ENCODE measurements around the gene VMAC.
A peak's percentile ranks its signal among the peaks of the same experiment; 100 is the strongest.

VMAC gene

GRCh38 chr19:5893296-5893903 is 11.3 kb upstream of the VMAC start:
- H3K23ac ChIP-seq (ENCODE audit: low read length), result no peak overlapping the region
- H2BK12ac ChIP-seq (ENCODE audit: low read length), result no peak overlapping the region
- peaks cover 32 to 33% of the 10 kb centered on the region in 2 experiments for H3K36me3 ChIP-seq (ENCODE audit: control insufficient read depth in 1 of 2, insufficient read depth in 2 of 2, low read length in 2 of 2)
- DNase-seq, result peak; percentile 40 to 64
- no peak overlapping the region for H2AK5ac ChIP-seq (ENCODE audit: low read length)
- H3K14ac ChIP-seq (ENCODE audit: low read length), result no peak overlapping the region
- no peak overlapping the region for H2BK5ac ChIP-seq (ENCODE audit: low read depth, low read length, poor library complexity)
- H2BK120ac ChIP-seq (ENCODE audit: insufficient read depth, low read length, poor library complexity), result no peak overlapping the region
- no CpG with 5 or more reads among the region's 13 CpGs for WGBS (ENCODE audit: extremely low coverage, insufficient coverage, insufficient read length)
- H3K9me3 ChIP-seq (ENCODE audit: insufficient read depth, low read depth, low read length), result peaks cover 7% of the 10 kb centered on the region
- no peaks in the 10 kb centered on the region for H3K27me3 ChIP-seq (ENCODE audit: insufficient read depth, low read length)
- H2AFZ ChIP-seq (ENCODE audit: insufficient read depth, low read length, poor library complexity), result no peak overlapping the region
- H4K91ac ChIP-seq (ENCODE audit: low read depth, low read length), result no peak overlapping the region
- no peaks in the 10 kb centered on the region for H3K79me1 ChIP-seq (ENCODE audit: low read length)
- H4K12ac ChIP-seq (ENCODE audit: low read depth, low read length), result no peak overlapping the region
- H3K4me1 ChIP-seq (ENCODE audit: control insufficient read depth in 1 of 2, insufficient read depth in 2 of 2, low read length in 2 of 2), result peaks cover 0 to 2% of the 10 kb centered on the region in 2 experiments
- no peak overlapping the region for H3K4me3 ChIP-seq (ENCODE audit: low read depth, low read length)
- no peak overlapping the region for H4K8ac ChIP-seq (ENCODE audit: low read depth, low read length)
- no peak overlapping the region for H3K9ac ChIP-seq (ENCODE audit: low read length)
- no peak overlapping the region for H3K4ac ChIP-seq (ENCODE audit: low read depth, low read length)
- H3K4me2 ChIP-seq (ENCODE audit: low read length), result no peak overlapping the region
- no peak overlapping the region for H3K27ac ChIP-seq (ENCODE audit: low read depth, low read length)
- H3K18ac ChIP-seq (ENCODE audit: low read length), result no peak overlapping the region
- H3K79me2 ChIP-seq (ENCODE audit: control insufficient read depth, insufficient read depth, low read length, poor library complexity), result no peaks in the 10 kb centered on the region

DNA sequence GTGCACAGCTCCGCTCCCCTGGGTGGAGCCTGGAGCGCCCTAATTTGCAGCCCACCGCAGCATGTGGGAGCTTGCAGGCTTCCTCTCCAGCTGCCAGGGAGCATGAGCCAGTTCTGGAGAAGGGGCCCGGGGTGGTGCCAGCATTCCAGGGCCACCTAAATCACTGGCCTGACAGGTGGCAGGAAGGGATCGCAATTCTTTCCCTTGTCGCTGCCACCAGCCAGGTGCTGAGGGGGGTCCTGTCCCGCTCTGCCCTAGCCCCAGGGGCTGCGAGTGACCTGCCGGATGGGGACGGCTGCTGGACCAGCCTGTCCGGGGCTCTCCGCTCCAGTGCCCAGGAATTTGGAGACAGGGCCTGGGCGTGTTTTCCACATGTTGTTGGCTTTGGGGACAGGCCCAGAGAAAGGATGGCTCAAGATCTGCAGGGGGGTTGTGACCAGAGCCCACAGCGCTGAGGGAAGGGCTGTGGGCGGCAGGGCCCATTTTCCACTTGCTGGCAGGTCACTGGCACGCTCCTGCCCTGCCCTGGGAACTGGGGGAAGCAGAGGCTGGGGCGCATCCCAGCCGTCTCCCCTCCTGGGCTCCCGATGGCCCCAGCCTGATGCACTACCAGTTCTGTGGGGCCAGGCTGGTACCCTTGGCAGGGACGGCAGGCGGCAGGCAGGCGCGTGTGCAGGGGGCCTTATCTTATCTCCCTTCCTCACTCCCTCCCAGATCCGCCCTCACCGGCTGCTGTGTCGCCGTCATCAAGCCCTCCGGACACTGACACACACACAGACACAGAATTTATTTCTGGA is 10.6 kb upstream of the VMAC start:
- Histone ChIP-seq H3K18ac (ENCODE audit: low read length) (no peak overlapping the region), H3K9ac (ENCODE audit: low read length) (no peak overlapping the region)

GRCh38 chr19:5894704-5895349 is 9.8 kb upstream of the VMAC start:
- H4K91ac ChIP-seq (ENCODE audit: low read depth, low read length), result no peak overlapping the region
- WGBS (ENCODE audit: extremely low coverage, insufficient coverage, insufficient read length), result no CpG with 5 or more reads among the region's 28 CpGs
- no peak overlapping the region for H3K4me3 ChIP-seq (ENCODE audit: low read depth, low read length)

More for the DNA sequence above, 10.6 kb upstream of the VMAC start:
- Histone ChIP-seq H3K9me3 (ENCODE audit: insufficient read depth, low read depth, low read length) (peaks cover 7% of the 10 kb centered on the region), H3K27me3 (ENCODE audit: insufficient read depth, low read length) (no peaks in the 10 kb centered on the region), H3K79me1 (ENCODE audit: low read length) (no peaks in the 10 kb centered on the region), H2BK5ac (ENCODE audit: low read depth, low read length, poor library complexity) (no peak overlapping the region), H4K8ac (ENCODE audit: low read depth, low read length) (no peak overlapping the region), H2BK12ac (ENCODE audit: low read length) (no peak overlapping the region), H3K4me2 (ENCODE audit: low read length) (no peak overlapping the region), H2AK5ac (ENCODE audit: low read length) (no peak overlapping the region), H3K4me1 (ENCODE audit: control insufficient read depth in 1 of 2, insufficient read depth in 2 of 2, low read length in 2 of 2) (peaks cover 0 to 2% of the 10 kb centered on the region in 2 experiments), H3K36me3 (ENCODE audit: control insufficient read depth in 1 of 2, insufficient read depth in 2 of 2, low read length in 2 of 2) (peaks cover 32 to 33% of the 10 kb centered on the region in 2 experiments), H3K23ac (ENCODE audit: low read length) (no peak overlapping the region), H3K27ac (ENCODE audit: low read depth, low read length) (no peak overlapping the region), H2AFZ (ENCODE audit: insufficient read depth, low read length, poor library complexity) (no peak overlapping the region), H3K79me2 (ENCODE audit: control insufficient read depth, insufficient read depth, low read length, poor library complexity) (no peaks in the 10 kb centered on the region), H4K12ac (ENCODE audit: low read depth, low read length) (no peak overlapping the region), H4K91ac (ENCODE audit: low read depth, low read length) (no peak overlapping the region), H3K4me3 (ENCODE audit: low read depth, low read length) (no peak overlapping the region), H3K14ac (ENCODE audit: low read length) (no peak overlapping the region), H3K4ac (ENCODE audit: low read depth, low read length) (no peak overlapping the region), H2BK120ac (ENCODE audit: insufficient read depth, low read length, poor library complexity) (no peak overlapping the region)
- DNase-seq, result peak in 1 of 2 donors; percentile 66
- WGBS (ENCODE audit: extremely low coverage, insufficient coverage, insufficient read length), result no CpG with 5 or more reads among the region's 28 CpGs

DNA sequence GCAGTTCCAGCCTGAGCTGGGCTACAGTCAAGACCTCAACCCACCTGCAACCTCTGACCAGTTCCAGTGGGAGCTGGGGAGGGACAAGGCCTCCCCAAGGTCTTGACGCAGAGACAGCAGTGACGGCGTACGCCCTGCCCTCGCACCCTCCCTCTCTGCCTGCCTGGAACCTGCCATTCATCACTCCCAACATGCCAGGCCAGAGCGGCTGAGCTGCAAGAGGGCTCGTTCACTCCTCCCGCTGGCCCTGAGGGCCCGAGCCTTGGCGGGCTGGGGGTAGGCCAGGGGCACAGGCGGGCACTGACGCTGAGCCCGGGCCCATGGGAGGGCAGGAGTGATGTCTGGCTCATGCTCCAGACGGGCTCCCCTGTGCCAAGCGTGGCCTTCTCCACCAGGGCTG is 9.3 kb upstream of the VMAC start:
- no peak overlapping the region for H2AFZ ChIP-seq (ENCODE audit: insufficient read depth, low read length, poor library complexity)
- H3K9me3 ChIP-seq (ENCODE audit: insufficient read depth, low read depth, low read length), result peaks cover 7% of the 10 kb centered on the region
- no peak overlapping the region for H4K91ac ChIP-seq (ENCODE audit: low read depth, low read length)
- no peak overlapping the region for H3K27ac ChIP-seq (ENCODE audit: low read depth, low read length)
- H4K8ac ChIP-seq (ENCODE audit: low read depth, low read length), result no peak overlapping the region
- no peak overlapping the region for H3K4me2 ChIP-seq (ENCODE audit: low read length)
- no peak overlapping the region for H2BK12ac ChIP-seq (ENCODE audit: low read length)
- DNase-seq, result no peak
- H3K79me1 ChIP-seq (ENCODE audit: low read length), result no peaks in the 10 kb centered on the region
- peaks cover 3% of the 10 kb centered on the region for H3K79me2 ChIP-seq (ENCODE audit: control insufficient read depth, insufficient read depth, low read length, poor library complexity)
- peaks cover 40% of the 10 kb centered on the region in 2 experiments for H3K36me3 ChIP-seq (ENCODE audit: control insufficient read depth in 1 of 2, insufficient read depth in 2 of 2, low read length in 2 of 2)
- no peak overlapping the region for H3K4me3 ChIP-seq (ENCODE audit: low read depth, low read length)
- no peak overlapping the region for H3K14ac ChIP-seq (ENCODE audit: low read length)
- peaks cover 0 to 2% of the 10 kb centered on the region in 2 experiments for H3K4me1 ChIP-seq (ENCODE audit: control insufficient read depth in 1 of 2, insufficient read depth in 2 of 2, low read length in 2 of 2)
- H3K18ac ChIP-seq (ENCODE audit: low read length), result no peak overlapping the region
- H3K4ac ChIP-seq (ENCODE audit: low read depth, low read length), result no peak overlapping the region
- H3K23ac ChIP-seq (ENCODE audit: low read length), result no peak overlapping the region
- no peak overlapping the region for H2AK5ac ChIP-seq (ENCODE audit: low read length)
- no peak overlapping the region for H3K9ac ChIP-seq (ENCODE audit: low read length)
- H3K27me3 ChIP-seq (ENCODE audit: insufficient read depth, low read length), result no peaks in the 10 kb centered on the region
- no peak overlapping the region for H2BK120ac ChIP-seq (ENCODE audit: insufficient read depth, low read length, poor library complexity)
- H2BK5ac ChIP-seq (ENCODE audit: low read depth, low read length, poor library complexity), result no peak overlapping the region
- no CpG with 5 or more reads among the region's 15 CpGs for WGBS (ENCODE audit: extremely low coverage, insufficient coverage, insufficient read length)
- no peak overlapping the region for H4K12ac ChIP-seq (ENCODE audit: low read depth, low read length)

More at GRCh38 chr19:5894704-5895349, 9.8 kb upstream of the VMAC start:
- H3K79me1 ChIP-seq (ENCODE audit: low read length), result no peaks in the 10 kb centered on the region
- no peak overlapping the region for H2BK12ac ChIP-seq (ENCODE audit: low read length)
- peaks cover 34 to 36% of the 10 kb centered on the region in 2 experiments for H3K36me3 ChIP-seq (ENCODE audit: control insufficient read depth in 1 of 2, insufficient read depth in 2 of 2, low read length in 2 of 2)
- H3K14ac ChIP-seq (ENCODE audit: low read length), result no peak overlapping the region
- no peaks in the 10 kb centered on the region for H3K27me3 ChIP-seq (ENCODE audit: insufficient read depth, low read length)
- no peak overlapping the region for H4K12ac ChIP-seq (ENCODE audit: low read depth, low read length)
- no peak overlapping the region for H3K9ac ChIP-seq (ENCODE audit: low read length)
- peaks cover 0 to 2% of the 10 kb centered on the region in 2 experiments for H3K4me1 ChIP-seq (ENCODE audit: control insufficient read depth in 1 of 2, insufficient read depth in 2 of 2, low read length in 2 of 2)
- H2BK120ac ChIP-seq (ENCODE audit: insufficient read depth, low read length, poor library complexity), result no peak overlapping the region
- H2BK5ac ChIP-seq (ENCODE audit: low read depth, low read length, poor library complexity), result no peak overlapping the region
- H2AK5ac ChIP-seq (ENCODE audit: low read length), result no peak overlapping the region
- peak in 1 of 2 donors; percentile 25 for DNase-seq
- H3K23ac ChIP-seq (ENCODE audit: low read length), result no peak overlapping the region
- H3K27ac ChIP-seq (ENCODE audit: low read depth, low read length), result no peak overlapping the region
- H3K4me2 ChIP-seq (ENCODE audit: low read length), result no peak overlapping the region
- peaks cover 7% of the 10 kb centered on the region for H3K9me3 ChIP-seq (ENCODE audit: insufficient read depth, low read depth, low read length)
- H4K8ac ChIP-seq (ENCODE audit: low read depth, low read length), result no peak overlapping the region
- H2AFZ ChIP-seq (ENCODE audit: insufficient read depth, low read length, poor library complexity), result no peak overlapping the region
- H3K18ac ChIP-seq (ENCODE audit: low read length), result no peak overlapping the region
- H3K4ac ChIP-seq (ENCODE audit: low read depth, low read length), result no peak overlapping the region
- peaks cover 2% of the 10 kb centered on the region for H3K79me2 ChIP-seq (ENCODE audit: control insufficient read depth, insufficient read depth, low read length, poor library complexity)

All from trophoblast cell (in vitro differentiated cells and primary cell).